Measurements from ENCODE around the gene SHISA5.
"Not testable (repeated sequence)": the region's sequence is repeated elsewhere in the genome, so short reads cannot be mapped to it uniquely, and the experiment has no call there.

Gene SHISA5

GRCh38 chr3:48536785-48537184 is 32.8 kb upstream of the SHISA5 start:
- peaks cover 31% of the 10 kb centered on the region for H3K36me3 ChIP-seq (ENCODE audit: insufficient read depth, low read length)
- H3K4me3 ChIP-seq (ENCODE audit: low read length) = no peak overlapping the region
- no peaks in the 10 kb centered on the region for H3K9me3 ChIP-seq (replicated peaks; ENCODE audit: low read length)
- no peak overlapping the region for H3K4me2 ChIP-seq (ENCODE audit: low read length)
- no peaks in the 10 kb centered on the region for H3K27me3 ChIP-seq (ENCODE audit: control insufficient read depth, insufficient read depth, low read length)
- H3K9ac ChIP-seq (ENCODE audit: low read depth, low read length) = no peak overlapping the region
- H3K4me1 ChIP-seq (ENCODE audit: control insufficient read depth, insufficient read depth, low read length) = no peaks in the 10 kb centered on the region

GRCh38 chr3:48536116-48536515 is 32.1 kb upstream of the SHISA5 start:
- no peak overlapping the region for H3K4me3 ChIP-seq (ENCODE audit: low read length)
- no peak overlapping the region for H3K4me2 ChIP-seq (ENCODE audit: low read length)
- H3K9me3 ChIP-seq (replicated peaks; ENCODE audit: low read length) = no peaks in the 10 kb centered on the region
- H3K27me3 ChIP-seq (ENCODE audit: control insufficient read depth, insufficient read depth, low read length) = no peaks in the 10 kb centered on the region
- H3K9ac ChIP-seq (ENCODE audit: low read depth, low read length) = no peak overlapping the region
- no peaks in the 10 kb centered on the region for H3K4me1 ChIP-seq (ENCODE audit: control insufficient read depth, insufficient read depth, low read length)
- H3K36me3 ChIP-seq (ENCODE audit: insufficient read depth, low read length) = peaks cover 31% of the 10 kb centered on the region

GRCh38 chr3:48535578-48535977 is 31.6 kb upstream of the SHISA5 start:
- H3K27me3 ChIP-seq (ENCODE audit: control insufficient read depth, insufficient read depth, low read length) = no peaks in the 10 kb centered on the region
- H3K36me3 ChIP-seq (ENCODE audit: insufficient read depth, low read length) = peaks cover 33% of the 10 kb centered on the region
- no peak overlapping the region for H3K9ac ChIP-seq (ENCODE audit: low read depth, low read length)
- H3K4me3 ChIP-seq (ENCODE audit: low read length) = no peak overlapping the region
- H3K9me3 ChIP-seq (replicated peaks; ENCODE audit: low read length) = no peaks in the 10 kb centered on the region
- no peaks in the 10 kb centered on the region for H3K4me1 ChIP-seq (ENCODE audit: control insufficient read depth, insufficient read depth, low read length)
- no peak overlapping the region for H3K4me2 ChIP-seq (ENCODE audit: low read length)

- Histone ChIP-seq H3K4me3 (ENCODE audit: low read length) (no peak overlapping the region), H3K9ac (ENCODE audit: low read depth, low read length) (no peak overlapping the region), H3K27me3 (ENCODE audit: control insufficient read depth, insufficient read depth, low read length) (no peaks in the 10 kb centered on the region), H3K4me1 (ENCODE audit: control insufficient read depth, insufficient read depth, low read length) (no peaks in the 10 kb centered on the region), H3K9me3 (replicated peaks; ENCODE audit: low read length) (no peaks in the 10 kb centered on the region), H3K4me2 (ENCODE audit: low read length) (no peak overlapping the region), H3K36me3 (ENCODE audit: insufficient read depth, low read length) (peaks cover 23% of the 10 kb centered on the region)
Measured at GRCh38 chr3:48532977-48533337, 29.0 kb upstream of the SHISA5 start.

- H3K9me3 ChIP-seq (replicated peaks; ENCODE audit: low read length) = no peaks in the 10 kb centered on the region
- no peak overlapping the region for H3K9ac ChIP-seq (ENCODE audit: low read depth, low read length)
- H3K4me2 ChIP-seq (ENCODE audit: low read length) = no peak overlapping the region
- H3K4me3 ChIP-seq (ENCODE audit: low read length) = no peak overlapping the region
- H3K27me3 ChIP-seq (ENCODE audit: control insufficient read depth, insufficient read depth, low read length) = no peaks in the 10 kb centered on the region
- H3K4me1 ChIP-seq (ENCODE audit: control insufficient read depth, insufficient read depth, low read length) = no peaks in the 10 kb centered on the region
- H3K36me3 ChIP-seq (ENCODE audit: insufficient read depth, low read length) = peaks cover 23% of the 10 kb centered on the region
Measured at GRCh38 chr3:48532271-48532976, 28.4 kb upstream of the SHISA5 start.

GRCh38 chr3:48530701-48531100 is 26.7 kb upstream of the SHISA5 start:
- H3K27me3 ChIP-seq (ENCODE audit: control insufficient read depth, insufficient read depth, low read length); H3K4me1 ChIP-seq (ENCODE audit: control insufficient read depth, insufficient read depth, low read length); H3K9me3 ChIP-seq (replicated peaks; ENCODE audit: low read length); H3K4me3 ChIP-seq (ENCODE audit: low read length); H3K36me3 ChIP-seq (ENCODE audit: insufficient read depth, low read length); H3K4me2 ChIP-seq (ENCODE audit: low read length); H3K9ac ChIP-seq (ENCODE audit: low read depth, low read length): not testable (repeated sequence)

- no peak overlapping the region for H3K9ac ChIP-seq (ENCODE audit: low read depth, low read length)
- H3K9me3 ChIP-seq (replicated peaks; ENCODE audit: low read length) = no peaks in the 10 kb centered on the region
- H3K4me1 ChIP-seq (ENCODE audit: control insufficient read depth, insufficient read depth, low read length) = no peaks in the 10 kb centered on the region
- no peak overlapping the region for H3K4me2 ChIP-seq (ENCODE audit: low read length)
- H3K4me3 ChIP-seq (ENCODE audit: low read length) = no peak overlapping the region
- H3K27me3 ChIP-seq (ENCODE audit: control insufficient read depth, insufficient read depth, low read length) = no peaks in the 10 kb centered on the region
- H3K36me3 ChIP-seq (ENCODE audit: insufficient read depth, low read length) = peaks cover 12% of the 10 kb centered on the region
Measured at GRCh38 chr3:48528754-48529153, 24.8 kb upstream of the SHISA5 start.

GRCh38 chr3:48528048-48528447 is 24.1 kb upstream of the SHISA5 start:
- Histone ChIP-seq H3K36me3 (ENCODE audit: insufficient read depth, low read length) (peaks cover 12% of the 10 kb centered on the region), H3K4me3 (ENCODE audit: low read length) (no peak overlapping the region), H3K4me1 (ENCODE audit: control insufficient read depth, insufficient read depth, low read length) (no peaks in the 10 kb centered on the region), H3K4me2 (ENCODE audit: low read length) (no peak overlapping the region), H3K9me3 (replicated peaks; ENCODE audit: low read length) (no peaks in the 10 kb centered on the region), H3K27me3 (ENCODE audit: control insufficient read depth, insufficient read depth, low read length) (no peaks in the 10 kb centered on the region), H3K9ac (ENCODE audit: low read depth, low read length) (no peak overlapping the region)

- Histone ChIP-seq H3K4me3 (ENCODE audit: low read length) (no peak overlapping the region), H3K27me3 (ENCODE audit: control insufficient read depth, insufficient read depth, low read length) (no peaks in the 10 kb centered on the region), H3K9me3 (replicated peaks; ENCODE audit: low read length) (no peaks in the 10 kb centered on the region), H3K4me1 (ENCODE audit: control insufficient read depth, insufficient read depth, low read length) (no peaks in the 10 kb centered on the region), H3K4me2 (ENCODE audit: low read length) (no peak overlapping the region), H3K36me3 (ENCODE audit: insufficient read depth, low read length) (peaks cover 9% of the 10 kb centered on the region), H3K9ac (ENCODE audit: low read depth, low read length) (no peak overlapping the region)
Measured at GRCh38 chr3:48524970-48525369, 21.0 kb upstream of the SHISA5 start.

- no peaks in the 10 kb centered on the region for H3K9me3 ChIP-seq (replicated peaks; ENCODE audit: low read length)
- H3K4me2 ChIP-seq (ENCODE audit: low read length) = no peak overlapping the region
- no peak overlapping the region for H3K4me3 ChIP-seq (ENCODE audit: low read length)
- H3K9ac ChIP-seq (ENCODE audit: low read depth, low read length) = no peak overlapping the region
- no peaks in the 10 kb centered on the region for H3K4me1 ChIP-seq (ENCODE audit: control insufficient read depth, insufficient read depth, low read length)
- H3K36me3 ChIP-seq (ENCODE audit: insufficient read depth, low read length) = peaks cover 9% of the 10 kb centered on the region
- H3K27me3 ChIP-seq (ENCODE audit: control insufficient read depth, insufficient read depth, low read length) = no peaks in the 10 kb centered on the region
Measured at GRCh38 chr3:48521635-48522034, 17.7 kb upstream of the SHISA5 start.

GRCh38 chr3:48519277-48519643 is 15.3 kb upstream of the SHISA5 start:
- Histone ChIP-seq H3K9me3 (replicated peaks; ENCODE audit: low read length) (no peaks in the 10 kb centered on the region), H3K36me3 (ENCODE audit: insufficient read depth, low read length) (no peaks in the 10 kb centered on the region), H3K4me1 (ENCODE audit: control insufficient read depth, insufficient read depth, low read length) (no peaks in the 10 kb centered on the region), H3K4me3 (ENCODE audit: low read length) (no peak overlapping the region), H3K27me3 (ENCODE audit: control insufficient read depth, insufficient read depth, low read length) (no peaks in the 10 kb centered on the region), H3K4me2 (ENCODE audit: low read length) (no peak overlapping the region), H3K9ac (ENCODE audit: low read depth, low read length) (no peak overlapping the region)

- Histone ChIP-seq H3K9ac (ENCODE audit: low read depth, low read length) (no peak overlapping the region), H3K4me2 (ENCODE audit: low read length) (no peak overlapping the region), H3K9me3 (replicated peaks; ENCODE audit: low read length) (no peaks in the 10 kb centered on the region), H3K36me3 (ENCODE audit: insufficient read depth, low read length) (no peaks in the 10 kb centered on the region), H3K4me1 (ENCODE audit: control insufficient read depth, insufficient read depth, low read length) (no peaks in the 10 kb centered on the region), H3K27me3 (ENCODE audit: control insufficient read depth, insufficient read depth, low read length) (no peaks in the 10 kb centered on the region), H3K4me3 (ENCODE audit: low read length) (no peak overlapping the region)
Measured at GRCh38 chr3:48518638-48519276, 14.8 kb upstream of the SHISA5 start.

Measured in skeletal muscle satellite cell (primary cell).